ENCODE measurements around the gene NOXO1. TPM values are rescaled to one million over a fixed set of nuclear protein-coding genes. Genes with fewer than 3 reads are reported as not detected.

Gene NOXO1
- total RNA-seq, 1 experiment from 2014 or later, result 1.7 TPM

- no peak within 1 kb of the TSS for H4K5ac ChIP-seq (ENCODE audit: insufficient read length, low read depth, low read length)
- no peak within 1 kb of the TSS for H3K9ac ChIP-seq (ENCODE audit: extremely low read depth, insufficient read length, low read length)
- H3K4me2 ChIP-seq (ENCODE audit: insufficient read depth, insufficient read length, low read length), result peak within 1 kb of the TSS; percentile 35
- H3K4ac ChIP-seq (ENCODE audit: low read depth, low read length), result no peak within 1 kb of the TSS
- no peak within 1 kb of the TSS for H2BK15ac ChIP-seq (ENCODE audit: low read depth, low read length)
- no peak within 1 kb of the TSS for H2AFZ ChIP-seq (ENCODE audit: low read length)
- no CpG with 5 or more reads among the region's 33 CpGs for WGBS (ENCODE audit: extremely low coverage, insufficient read length, low lambda C conversion rate)
- no peak within 1 kb of the TSS for H2BK20ac ChIP-seq (ENCODE audit: low read depth, low read length, poor library complexity, severe bottlenecking)
- peaks cover 13% of the 10 kb centered on the region; the same call in 1 of the 2 replicates for H3K27me3 ChIP-seq (ENCODE audit: insufficient read depth, low read length)
- H3K27ac ChIP-seq (ENCODE audit: insufficient read length, low read depth, low read length), result no peak within 1 kb of the TSS
- no peak within 1 kb of the TSS for H2BK120ac ChIP-seq (ENCODE audit: low read depth, low read length, poor library complexity, severe bottlenecking)
- H3K23ac ChIP-seq (ENCODE audit: insufficient read length, low read depth, low read length), result no peak within 1 kb of the TSS
- H2BK12ac ChIP-seq (ENCODE audit: insufficient read length, low read depth, low read length), result no peak within 1 kb of the TSS
- Mint-ChIP-seq H3K27me3 (ENCODE audit: low read depth) (peaks cover 75% of the 10 kb centered on the region), H3K4me3 (peak within 1 kb of the TSS; percentile 51 to 83), H3K9me3 (peaks cover 0 to 6% of the 10 kb centered on the region in 2 experiments; a peak in 3 of 5 replicates), H3K27ac (peak within 1 kb of the TSS in 1 of 3 experiments; percentile 40; a peak in 1 of 7 replicates), H3K4me1 (peaks cover 10 to 12% of the 10 kb centered on the region in 2 experiments), H3K36me3 (ENCODE audit: insufficient read depth in 1 of 3, low read depth in 3 of 3) (peaks cover 0 to 2% (median 0%) of the 10 kb centered on the region in 3 experiments; a peak in 1 of 7 replicates)
- H3K14ac ChIP-seq (ENCODE audit: insufficient read depth, low read length), result no peak within 1 kb of the TSS; the same call in 1 of the 2 replicates
- no peak within 1 kb of the TSS for H2AK5ac ChIP-seq (ENCODE audit: insufficient read length, low read length)
- no peak within 1 kb of the TSS for H3T11ph ChIP-seq (ENCODE audit: low read length)
- H4K20me1 ChIP-seq (ENCODE audit: control insufficient read depth, insufficient read depth, insufficient read length), result no peaks in the 10 kb centered on the region
- H3K9me3 ChIP-seq (ENCODE audit: control insufficient read depth, low read depth, low read length), result no peaks in the 10 kb centered on the region
- no peak within 1 kb of the TSS for H4K91ac ChIP-seq (ENCODE audit: insufficient read length, low read depth, low read length)
- TF ChIP-seq CTCF (conservative IDR thresholded peaks at IDR 0.05), result peak; percentile 15; the same call in 2 of the 3 replicates
- no peak within 1 kb of the TSS for H3K56ac ChIP-seq (ENCODE audit: insufficient read length, low read depth, low read length)
- H4K8ac ChIP-seq (replicated peaks; ENCODE audit: insufficient read length, low read depth, low read length), result no peak within 1 kb of the TSS
- no peak for DNase-seq
- H3K23me2 ChIP-seq (ENCODE audit: insufficient read length, low read depth, low read length, poor library complexity, severe bottlenecking), result peaks cover 13% of the 10 kb centered on the region
- H3K18ac ChIP-seq (ENCODE audit: insufficient read length, low read depth, low read length), result no peak within 1 kb of the TSS
- no peaks in the 10 kb centered on the region; the same call in 1 of the 2 replicates for H3K4me1 ChIP-seq (ENCODE audit: insufficient read depth, low read length)
- no peak within 1 kb of the TSS for H2BK5ac ChIP-seq (ENCODE audit: insufficient read length, low read length)
- no peaks in the 10 kb centered on the region for H3K79me1 ChIP-seq (ENCODE audit: insufficient read depth, low read depth, low read length, poor library complexity, severe bottlenecking)
- no peaks in the 10 kb centered on the region for H3K79me2 ChIP-seq (ENCODE audit: insufficient read depth, low read length)
Measured at GRCh38 chr16:2019518-2019920, 38.2 kb upstream of the NOXO1 start, which contains the start of gene NPW. NPW (plus strand) TSS chr16:2019785.

Data from H9 (cell line).